ENCODE results near the gene PLPPR3. TPM values are rescaled to one million over a fixed set of nuclear protein-coding genes. Genes with fewer than 3 reads are reported as not detected.

Gene PLPPR3
- total and polyA plus RNA-seq, 2 donors (not counting 1 experiment from before 2014, with no cell fraction given): 0.19 to 2.5 TPM

DNA sequence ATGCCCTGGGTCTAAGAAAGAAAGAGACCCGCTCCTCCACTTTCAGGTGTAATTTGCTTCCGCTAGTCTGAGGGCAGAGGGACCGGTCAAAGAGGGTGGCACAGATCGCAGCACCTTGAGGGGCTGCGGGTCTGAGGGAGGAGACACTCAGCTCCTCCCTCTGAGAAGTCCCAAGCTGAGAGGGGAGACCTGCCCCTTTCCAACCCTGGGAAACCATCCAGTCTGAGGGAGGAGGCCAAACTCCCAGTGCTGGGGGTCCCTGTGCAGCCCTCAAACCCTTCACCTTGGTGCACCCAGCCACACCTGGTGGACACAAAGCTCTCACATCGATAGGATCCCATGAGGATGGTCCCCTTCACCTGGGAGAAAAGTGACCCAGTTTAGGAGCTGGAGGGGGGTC lies 57.9 kb downstream of the PLPPR3 start:
- no peaks in the 10 kb centered on the region for H3K9me3 ChIP-seq (ENCODE audit: control insufficient read depth, insufficient read depth, low read depth, low read length)
- no peak for TF ChIP-seq EZH2 (IDR thresholded peaks at IDR 0.05; ENCODE audit: low read length, missing control alignments)
- TF ChIP-seq, protein P1, sequence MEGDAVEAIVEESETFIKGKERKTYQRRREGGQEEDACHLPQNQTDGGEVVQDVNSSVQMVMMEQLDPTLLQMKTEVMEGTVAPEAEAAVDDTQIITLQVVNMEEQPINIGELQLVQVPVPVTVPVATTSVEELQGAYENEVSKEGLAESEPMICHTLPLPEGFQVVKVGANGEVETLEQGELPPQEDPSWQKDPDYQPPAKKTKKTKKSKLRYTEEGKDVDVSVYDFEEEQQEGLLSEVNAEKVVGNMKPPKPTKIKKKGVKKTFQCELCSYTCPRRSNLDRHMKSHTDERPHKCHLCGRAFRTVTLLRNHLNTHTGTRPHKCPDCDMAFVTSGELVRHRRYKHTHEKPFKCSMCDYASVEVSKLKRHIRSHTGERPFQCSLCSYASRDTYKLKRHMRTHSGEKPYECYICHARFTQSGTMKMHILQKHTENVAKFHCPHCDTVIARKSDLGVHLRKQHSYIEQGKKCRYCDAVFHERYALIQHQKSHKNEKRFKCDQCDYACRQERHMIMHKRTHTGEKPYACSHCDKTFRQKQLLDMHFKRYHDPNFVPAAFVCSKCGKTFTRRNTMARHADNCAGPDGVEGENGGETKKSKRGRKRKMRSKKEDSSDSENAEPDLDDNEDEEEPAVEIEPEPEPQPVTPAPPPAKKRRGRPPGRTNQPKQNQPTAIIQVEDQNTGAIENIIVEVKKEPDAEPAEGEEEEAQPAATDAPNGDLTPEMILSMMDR (conservative IDR thresholded peaks at IDR 0.05 in 1 of 2, IDR thresholded peaks at IDR 0.05 in 1 of 2; ENCODE audit: low read depth in 1 of 2, low read length in 2 of 2): no peak
- H3K27ac ChIP-seq (ENCODE audit: insufficient read depth, low read length): no peak overlapping the region
- no peaks in the 10 kb centered on the region for H3K4me1 ChIP-seq (ENCODE audit: control insufficient read depth, extremely low read depth, insufficient read depth, low read length)
- no peaks in the 10 kb centered on the region for H4K20me1 ChIP-seq (ENCODE audit: control insufficient read depth, extremely low read depth, insufficient read depth, low read length)
- H3K4me3 ChIP-seq (replicated peaks in 1 of 4; ENCODE audit: control extremely low read depth in 1 of 4, insufficient read depth in 1 of 4, low read depth in 3 of 4, low read length in 4 of 4): no peak overlapping the region
- no peaks in the 10 kb centered on the region for H3K79me2 ChIP-seq (ENCODE audit: control insufficient read depth, insufficient read depth, low read length)
- H3K36me3 ChIP-seq (ENCODE audit: control insufficient read depth, insufficient read depth, low read length): no peaks in the 10 kb centered on the region
- no peak for DNase-seq (ENCODE audit: low read depth in 2 of 2)
- H2AFZ ChIP-seq (ENCODE audit: low read length): no peak overlapping the region
- no peak overlapping the region for H3K9ac ChIP-seq (ENCODE audit: insufficient read depth, low read length)
- H3K27me3 ChIP-seq (ENCODE audit: control insufficient read depth, insufficient read depth, low read length): no peaks in the 10 kb centered on the region
- H3K4me2 ChIP-seq (ENCODE audit: extremely low read depth, insufficient read depth, low read length): no peak overlapping the region

DNA sequence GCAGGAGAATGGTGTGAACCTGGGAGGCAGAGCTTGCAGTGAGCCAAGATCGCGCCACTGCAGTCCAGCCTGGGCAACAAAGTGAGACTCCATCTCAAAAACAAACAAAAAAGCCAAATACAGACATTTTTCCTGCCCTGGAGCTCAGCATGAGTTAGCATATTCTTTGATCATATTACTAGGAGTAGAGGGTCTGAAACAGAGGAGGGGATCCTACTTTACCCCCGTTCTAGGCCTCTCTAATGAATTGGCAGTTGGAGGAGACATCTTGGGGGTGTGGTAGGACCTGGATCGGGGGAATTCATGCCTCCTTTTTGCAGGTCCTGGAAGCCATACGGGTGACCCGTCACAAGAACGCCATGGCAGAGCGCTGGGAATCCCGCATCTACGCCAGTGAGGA lies 58.6 kb downstream of the PLPPR3 start:
- Histone ChIP-seq H3K36me3 (ENCODE audit: control insufficient read depth, insufficient read depth, low read length) (no peaks in the 10 kb centered on the region), H2AFZ (ENCODE audit: low read length) (no peak overlapping the region), H3K4me2 (ENCODE audit: extremely low read depth, insufficient read depth, low read length) (no peak overlapping the region), H3K27ac (ENCODE audit: insufficient read depth, low read length) (no peak overlapping the region), H3K9ac (ENCODE audit: insufficient read depth, low read length) (no peak overlapping the region), H3K9me3 (ENCODE audit: control insufficient read depth, insufficient read depth, low read depth, low read length) (no peaks in the 10 kb centered on the region), H3K4me1 (ENCODE audit: control insufficient read depth, extremely low read depth, insufficient read depth, low read length) (no peaks in the 10 kb centered on the region), H3K4me3 (replicated peaks in 1 of 4; ENCODE audit: control extremely low read depth in 1 of 4, insufficient read depth in 1 of 4, low read depth in 3 of 4, low read length in 4 of 4) (no peak overlapping the region), H3K79me2 (ENCODE audit: control insufficient read depth, insufficient read depth, low read length) (no peaks in the 10 kb centered on the region), H3K27me3 (ENCODE audit: control insufficient read depth, insufficient read depth, low read length) (no peaks in the 10 kb centered on the region), H4K20me1 (ENCODE audit: control insufficient read depth, extremely low read depth, insufficient read depth, low read length) (no peaks in the 10 kb centered on the region)
- TF ChIP-seq EZH2 (IDR thresholded peaks at IDR 0.05; ENCODE audit: low read length, missing control alignments): no peak
- TF ChIP-seq, protein P1 (conservative IDR thresholded peaks at IDR 0.05 in 1 of 2, IDR thresholded peaks at IDR 0.05 in 1 of 2; ENCODE audit: low read depth in 1 of 2, low read length in 2 of 2): no peak
- no peak for DNase-seq (ENCODE audit: low read depth in 2 of 2)

Other genes starting within 250 kb of the PLPPR3 start
- 199 and 246 TPM in 2 replicates for gene BSG, start 249.4 kb downstream of the PLPPR3 start, total RNA-seq
- 258 and 325 TPM in 2 replicates for gene BSG, start 249.4 kb downstream of the PLPPR3 start, polyA plus RNA-seq
- 0.26 and 0.50 TPM in 2 replicates for gene HCN2, start 232.1 kb downstream of the PLPPR3 start, total RNA-seq
- gene HCN2, start 232.1 kb downstream of the PLPPR3 start, polyA plus RNA-seq: 0.49 and 0.54 TPM in 2 replicates
- gene POLRMT, start 188.4 kb downstream of the PLPPR3 start, total RNA-seq: 17.2 and 21.5 TPM in 2 replicates
- 7.3 and 13.5 TPM in 2 replicates for gene POLRMT, start 188.4 kb downstream of the PLPPR3 start, polyA plus RNA-seq
- under 0.01 TPM in 1 of 2 replicates, not detected in the other for gene FGF22, start 182.1 kb downstream of the PLPPR3 start, total RNA-seq
- 0.06 TPM in 1 of 2 replicates, not detected in the other for gene FGF22, start 182.1 kb downstream of the PLPPR3 start, polyA plus RNA-seq
- 12.1 and 18.0 TPM in 2 replicates for gene RNF126, start 158.7 kb downstream of the PLPPR3 start, total RNA-seq
- gene RNF126, start 158.7 kb downstream of the PLPPR3 start, polyA plus RNA-seq: 7.8 and 10.7 TPM in 2 replicates
- 26.8 and 36.5 TPM in 2 replicates for gene FSTL3, start 145.6 kb downstream of the PLPPR3 start, total RNA-seq
- gene FSTL3, start 145.6 kb downstream of the PLPPR3 start, polyA plus RNA-seq: 10.2 and 18.6 TPM in 2 replicates
- gene PRSS57, start 126.5 kb downstream of the PLPPR3 start, total RNA-seq: not detected in 2 replicates
- gene PRSS57, start 126.5 kb downstream of the PLPPR3 start, polyA plus RNA-seq: not detected in 2 replicates
- gene PALM, start 113.0 kb downstream of the PLPPR3 start, total RNA-seq: 8.3 and 22.1 TPM in 2 replicates
- gene PALM, start 113.0 kb downstream of the PLPPR3 start, polyA plus RNA-seq: 1.0 and 3.2 TPM in 2 replicates
- under 0.01 TPM in 1 of 2 replicates, not detected in the other for gene MISP, start 70.8 kb downstream of the PLPPR3 start, total RNA-seq
- gene MISP, start 70.8 kb downstream of the PLPPR3 start, polyA plus RNA-seq: not detected in 2 replicates
- gene PTBP1, start 24.5 kb downstream of the PLPPR3 start, total RNA-seq: 67.5 and 83.1 TPM in 2 replicates
- gene PTBP1, start 24.5 kb downstream of the PLPPR3 start, polyA plus RNA-seq: 74.6 and 142 TPM in 2 replicates
- 0.17 TPM in 1 of 2 replicates, not detected in the other for gene AZU1, start 5.9 kb upstream of the PLPPR3 start, total RNA-seq
- not detected in 2 replicates for gene AZU1, start 5.9 kb upstream of the PLPPR3 start, polyA plus RNA-seq
- gene PRTN3, start 19.0 kb upstream of the PLPPR3 start, total RNA-seq: not detected in 2 replicates
- not detected in 2 replicates for gene PRTN3, start 19.0 kb upstream of the PLPPR3 start, polyA plus RNA-seq
- 0.51 and 0.66 TPM in 2 replicates for gene ELANE, start 30.3 kb upstream of the PLPPR3 start, total RNA-seq
- 0.07 and 0.48 TPM in 2 replicates for gene ELANE, start 30.3 kb upstream of the PLPPR3 start, polyA plus RNA-seq
- gene CFD, start 37.7 kb upstream of the PLPPR3 start, total RNA-seq: 18.8 and 206 TPM in 2 replicates
- gene CFD, start 37.7 kb upstream of the PLPPR3 start, polyA plus RNA-seq: 1.00 and 3.3 TPM in 2 replicates
- gene MED16, start 71.2 kb upstream of the PLPPR3 start, total RNA-seq: 24.4 and 35.0 TPM in 2 replicates
- 19.3 and 26.2 TPM in 2 replicates for gene MED16, start 71.2 kb upstream of the PLPPR3 start, polyA plus RNA-seq
- gene RNU6-9, start 71.5 kb upstream of the PLPPR3 start, total RNA-seq: not detected in 2 replicates
- gene RNU6-9, start 71.5 kb upstream of the PLPPR3 start, polyA plus RNA-seq: not detected in 2 replicates
- gene R3HDM4, start 91.3 kb upstream of the PLPPR3 start, total RNA-seq: 13.2 and 13.4 TPM in 2 replicates
- 20.9 and 25.5 TPM in 2 replicates for gene R3HDM4, start 91.3 kb upstream of the PLPPR3 start, polyA plus RNA-seq
- not detected in 2 replicates for gene KISS1R, start 95.4 kb upstream of the PLPPR3 start, total RNA-seq
- gene KISS1R, start 95.4 kb upstream of the PLPPR3 start, polyA plus RNA-seq: not detected in 2 replicates
- 12.1 and 14.9 TPM in 2 replicates for gene ARID3A, start 104.1 kb upstream of the PLPPR3 start, total RNA-seq
- 6.4 and 8.7 TPM in 2 replicates for gene ARID3A, start 104.1 kb upstream of the PLPPR3 start, polyA plus RNA-seq
- gene WDR18, start 162.4 kb upstream of the PLPPR3 start, total RNA-seq: 41.6 and 42.3 TPM in 2 replicates
- 10.0 and 16.1 TPM in 2 replicates for gene WDR18, start 162.4 kb upstream of the PLPPR3 start, polyA plus RNA-seq
- gene GRIN3B, start 178.5 kb upstream of the PLPPR3 start, total RNA-seq: 0.51 and 0.66 TPM in 2 replicates
- 0.12 and 0.25 TPM in 2 replicates for gene GRIN3B, start 178.5 kb upstream of the PLPPR3 start, polyA plus RNA-seq
- gene TMEM259, start 199.2 kb upstream of the PLPPR3 start, total RNA-seq: 47.5 and 57.8 TPM in 2 replicates
- 67.1 and 67.9 TPM in 2 replicates for gene TMEM259, start 199.2 kb upstream of the PLPPR3 start, polyA plus RNA-seq
- not detected in 2 replicates for gene RNU6-2, start 199.6 kb upstream of the PLPPR3 start, total RNA-seq
- not detected in 2 replicates for gene RNU6-2, start 199.6 kb upstream of the PLPPR3 start, polyA plus RNA-seq
- 120 and 194 TPM in 2 replicates for gene CNN2, start 204.7 kb upstream of the PLPPR3 start, total RNA-seq
- 299 and 473 TPM in 2 replicates for gene CNN2, start 204.7 kb upstream of the PLPPR3 start, polyA plus RNA-seq
- 2.3 and 9.7 TPM in 2 replicates for gene ABCA7, start 218.2 kb upstream of the PLPPR3 start, total RNA-seq
- gene ABCA7, start 218.2 kb upstream of the PLPPR3 start, polyA plus RNA-seq: 2.2 and 2.3 TPM in 2 replicates
- gene ARHGAP45, start 245.2 kb upstream of the PLPPR3 start, total RNA-seq: 0.77 and 1.8 TPM in 2 replicates
- 0.42 and 0.78 TPM in 2 replicates for gene ARHGAP45, start 245.2 kb upstream of the PLPPR3 start, polyA plus RNA-seq